Measurements from ENCODE around the gene C19orf44.
"Not testable (repeated sequence)": the region's sequence is repeated elsewhere in the genome, so short reads cannot be mapped to it uniquely, and the experiment has no call there.

C19orf44 gene

DNA sequence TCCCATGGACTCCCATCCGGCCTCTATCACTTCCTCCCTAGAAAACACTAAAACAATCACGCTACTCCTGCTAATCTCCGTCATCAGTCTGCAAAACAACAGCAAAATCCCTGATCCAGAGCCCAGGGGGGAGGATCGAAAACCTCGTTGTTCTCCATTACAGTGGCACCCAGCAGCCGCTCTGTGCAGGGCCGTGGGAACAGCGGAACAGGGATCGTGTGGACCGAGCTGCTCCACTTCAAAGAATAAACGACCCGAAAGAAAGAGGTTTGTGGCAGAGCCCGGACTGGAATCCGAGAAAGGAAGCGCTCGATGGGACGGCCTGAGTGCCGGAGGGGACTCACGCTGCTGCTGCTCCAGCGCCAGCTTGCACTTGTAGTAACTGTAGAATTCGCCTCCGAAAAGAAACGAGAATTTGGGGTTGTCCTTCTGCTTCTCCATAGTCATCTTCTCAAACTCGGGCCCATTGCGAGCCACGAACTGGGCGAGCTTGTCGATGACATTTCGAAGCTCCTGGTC lies 45.4 kb downstream of the C19orf44 start:
- no peak for DNase-seq

DNA sequence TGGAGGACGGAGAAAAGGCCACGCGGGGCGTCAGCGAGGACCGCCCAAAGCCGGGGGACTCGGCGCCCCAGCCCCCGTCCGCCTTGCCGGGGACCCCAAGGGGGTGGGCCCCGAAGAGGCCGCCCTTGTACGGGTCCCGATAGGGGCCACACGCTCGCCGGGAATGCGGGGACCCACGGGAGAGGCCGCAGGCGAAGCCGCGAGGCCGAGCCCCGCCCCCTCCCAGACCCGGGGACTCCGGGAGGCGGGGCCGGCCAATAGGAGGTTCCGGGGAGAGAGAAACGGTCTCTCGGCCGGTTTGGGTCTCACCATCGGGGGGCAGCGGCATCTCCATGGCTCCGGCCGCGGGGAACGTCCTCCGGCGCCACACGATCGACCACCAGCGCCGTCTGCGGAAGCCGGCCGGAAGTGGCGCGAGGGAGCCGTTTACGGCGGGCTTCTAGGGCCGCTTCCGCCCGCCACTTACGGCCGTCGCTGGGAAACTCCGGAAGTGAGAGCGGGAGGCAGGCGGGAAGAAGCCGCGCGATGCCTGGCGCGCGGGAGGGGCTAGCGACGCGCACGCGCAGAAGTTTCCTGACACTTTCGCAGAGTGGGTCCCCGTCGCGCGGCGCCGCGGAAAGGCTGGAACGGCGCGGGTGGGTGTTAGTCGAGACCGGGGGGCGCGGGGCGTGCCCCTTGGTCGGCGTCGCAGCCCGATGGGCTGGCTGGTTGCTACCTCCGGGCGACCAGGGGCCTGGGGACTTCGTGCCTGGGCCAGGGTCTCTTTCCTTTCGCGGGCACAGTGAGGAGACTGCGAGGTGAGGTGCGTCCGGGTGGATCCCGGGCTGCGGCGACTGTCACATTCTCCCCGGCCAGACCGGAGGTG lies 46.1 kb downstream of the C19orf44 start, which contains the start of gene CHERP:
Gene CHERP, minus strand, starts transcription at position 393 of the 865 bp plus-strand sequence. Its CDS starts 59 bp downstream, at position 334.
- peak; percentile 96 for DNase-seq

DNA sequence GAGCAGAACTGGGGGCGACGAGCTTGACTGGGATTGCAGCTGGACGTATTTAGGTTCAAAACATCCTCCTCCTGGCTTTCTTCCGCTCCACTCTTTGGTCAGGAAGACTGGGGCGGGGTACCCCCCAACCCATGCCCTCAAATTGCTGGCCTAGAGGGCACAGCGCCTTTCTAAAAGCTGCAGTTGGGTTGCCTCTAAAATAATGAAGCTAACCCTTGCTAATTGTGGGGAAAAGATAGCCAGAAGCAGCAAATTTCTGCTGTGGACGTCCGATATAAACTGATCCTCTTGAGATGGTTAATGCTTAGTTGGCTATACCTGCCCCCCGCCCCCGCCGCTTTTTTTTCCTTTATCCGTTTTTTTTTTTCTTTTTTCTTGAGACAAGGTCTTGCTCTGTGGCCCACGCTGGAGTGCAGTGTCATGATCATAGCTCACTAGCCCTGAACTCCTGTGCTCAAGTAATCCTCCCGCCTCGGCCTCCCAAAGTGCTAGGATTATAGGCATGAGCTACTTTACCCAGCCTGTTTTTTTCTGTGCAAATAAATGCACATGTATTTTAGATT lies 46.8 kb downstream of the C19orf44 start:
- no peak for DNase-seq

DNA sequence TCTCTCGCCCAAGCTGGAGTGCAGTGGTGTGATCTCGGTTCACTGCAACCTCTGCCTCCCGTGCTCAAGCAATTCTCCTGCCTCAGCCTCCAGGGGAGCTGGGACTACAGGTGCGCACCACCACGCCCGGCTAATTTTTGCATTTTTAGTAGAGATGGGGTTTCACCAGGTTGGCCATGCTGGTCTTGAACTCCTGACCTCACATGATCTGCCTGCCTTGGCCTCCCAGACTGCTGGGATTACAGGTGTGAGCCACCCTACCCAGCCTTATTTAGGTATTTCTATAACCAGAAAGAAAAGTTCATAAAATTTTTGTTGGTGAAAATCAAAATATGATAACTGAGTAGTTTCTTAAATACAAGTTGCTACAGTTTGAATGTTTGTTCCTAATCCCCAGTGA lies 47.5 kb downstream of the C19orf44 start:
- not testable (repeated sequence) for DNase-seq

DNA sequence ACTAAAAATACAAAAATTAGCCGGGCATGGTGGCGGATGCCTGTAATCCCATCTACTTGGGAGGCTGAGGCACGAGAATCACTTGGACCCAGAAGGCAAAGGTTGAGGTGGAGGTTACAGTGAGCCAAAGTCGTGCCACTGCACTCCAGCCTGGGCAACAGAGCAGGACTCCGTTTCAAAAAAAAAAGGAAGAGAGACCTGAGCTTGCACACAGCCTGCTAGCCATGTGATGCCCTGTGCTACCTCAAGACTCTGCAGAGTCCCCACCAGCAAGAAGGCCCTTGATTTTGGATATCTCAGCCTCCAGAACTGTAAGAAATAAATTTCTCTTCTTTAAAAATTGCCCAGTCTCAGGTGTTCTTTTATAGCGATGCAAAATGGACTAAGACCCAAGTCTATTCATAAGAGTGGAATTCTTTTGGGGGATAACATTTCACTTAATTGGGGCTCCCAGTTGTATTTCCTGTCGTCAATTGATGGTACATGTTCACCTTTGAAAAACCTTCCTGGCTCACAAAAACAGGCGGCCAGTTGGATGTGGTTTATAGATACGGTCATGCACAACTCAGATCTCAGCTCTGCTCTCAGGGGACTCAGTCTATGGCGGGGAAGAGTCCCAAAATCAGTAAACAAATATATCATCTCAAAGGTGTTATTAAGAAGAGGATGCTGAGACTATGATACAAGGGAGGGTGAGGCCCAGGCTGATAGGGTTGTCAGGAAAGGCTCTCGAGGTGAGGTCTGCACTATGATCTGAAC lies 48.5 kb downstream of the C19orf44 start:
- DNase-seq: no peak

DNA sequence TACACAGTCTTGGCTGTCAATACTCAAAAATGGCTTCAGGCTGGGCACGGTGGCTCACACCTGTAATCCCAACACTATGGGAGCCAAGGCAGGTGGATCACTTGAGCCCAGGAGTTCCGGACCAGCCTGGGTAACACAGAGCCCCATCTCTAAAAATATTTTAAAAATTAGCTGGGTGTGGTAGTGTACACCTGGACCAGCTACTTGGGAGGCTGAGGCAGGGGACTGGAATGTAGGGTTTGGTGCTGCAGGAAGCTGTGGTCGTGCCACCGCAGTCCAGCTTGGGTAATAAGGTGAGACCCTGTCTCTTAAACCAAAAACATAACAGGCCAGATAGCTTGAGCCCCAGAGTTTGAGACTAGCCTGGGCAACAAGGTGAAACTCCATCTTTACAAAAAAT lies 52.8 kb downstream of the C19orf44 start:
- DNase-seq: no peak

DNA sequence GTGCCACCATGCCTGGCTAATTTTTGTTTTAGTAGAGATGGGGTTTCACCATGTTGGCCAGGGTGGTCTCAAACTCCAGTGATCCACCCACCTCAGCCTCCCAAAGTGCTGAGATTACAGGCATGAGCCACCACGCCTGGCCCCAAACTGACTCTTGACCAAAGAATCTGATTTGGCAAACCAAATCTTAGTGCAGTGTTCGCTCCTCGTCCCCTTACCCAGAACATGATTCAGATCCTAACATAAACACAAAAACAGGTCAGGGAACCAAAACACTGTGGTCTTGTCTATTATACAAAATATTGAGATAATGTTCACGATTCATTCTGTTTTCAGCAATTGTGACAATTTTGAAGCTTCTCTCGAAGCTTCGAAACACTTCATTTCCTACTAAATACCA lies 55.7 kb downstream of the C19orf44 start:
- not testable (repeated sequence) for DNase-seq

DNA sequence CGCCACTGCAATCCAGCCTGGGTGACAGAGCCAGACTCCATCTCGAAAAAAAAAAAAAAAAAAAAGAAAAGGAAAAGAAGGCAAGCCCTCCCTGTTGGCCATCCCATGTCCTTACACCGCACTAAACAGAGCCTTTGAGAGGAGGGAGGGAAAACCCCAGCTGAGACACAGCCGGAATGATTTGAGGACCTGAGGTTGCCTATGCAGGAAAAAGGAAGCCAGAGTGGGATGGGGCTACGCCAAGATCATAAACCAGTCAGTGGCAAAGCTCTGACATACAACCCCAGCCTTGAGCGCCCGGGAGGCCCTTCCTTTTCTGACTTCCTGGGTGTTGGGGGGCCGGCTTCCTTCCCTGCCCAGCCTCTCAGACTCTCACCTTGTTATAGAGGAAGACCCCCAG lies 58.6 kb downstream of the C19orf44 start:
- DNase-seq: no peak

DNA sequence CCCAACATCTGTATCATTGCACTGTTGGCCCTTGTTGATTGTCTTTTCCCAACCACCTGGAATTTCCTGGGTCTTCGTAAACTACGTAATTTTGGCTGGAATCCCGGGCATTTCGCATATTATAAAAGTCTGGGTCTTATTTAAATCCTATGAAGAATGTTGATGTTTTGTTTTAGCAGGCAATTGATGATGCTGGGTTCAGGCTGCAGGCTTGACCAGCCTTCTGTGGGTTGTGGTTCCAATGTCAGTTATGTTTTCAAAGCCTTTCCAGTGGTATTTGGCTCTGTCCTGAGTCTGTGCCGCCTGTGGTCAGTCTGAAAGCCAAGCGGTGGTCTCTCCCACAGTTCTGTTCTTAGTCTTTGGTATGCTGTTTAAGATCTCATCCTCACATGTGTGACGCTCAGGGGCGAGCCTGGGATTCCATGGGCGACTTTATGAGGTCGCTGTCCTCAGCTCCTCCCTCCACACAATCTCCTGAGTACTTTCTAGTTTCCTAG lies 63.6 kb downstream of the C19orf44 start:
- DNase-seq: no peak

DNA sequence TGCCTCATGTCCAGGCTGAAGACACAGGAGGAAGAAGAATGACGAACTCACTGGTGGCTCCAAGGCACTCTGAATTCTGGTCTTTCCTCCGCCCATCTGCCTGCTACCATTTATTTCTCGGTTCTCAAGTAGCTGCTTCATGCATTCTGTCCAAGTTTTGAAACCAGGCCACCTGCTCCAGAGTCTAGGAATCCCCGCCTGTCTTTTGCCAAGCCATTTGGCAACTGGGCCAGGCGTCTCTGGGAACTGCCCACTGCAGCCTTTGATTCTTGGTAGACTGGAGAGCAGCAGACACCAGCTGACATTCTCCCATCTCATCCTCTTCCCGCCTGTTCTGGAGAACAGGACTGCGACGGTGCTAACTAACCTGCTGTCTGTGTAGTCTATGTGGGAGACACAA lies 65.2 kb downstream of the C19orf44 start:
- DNase-seq: no peak

DNA sequence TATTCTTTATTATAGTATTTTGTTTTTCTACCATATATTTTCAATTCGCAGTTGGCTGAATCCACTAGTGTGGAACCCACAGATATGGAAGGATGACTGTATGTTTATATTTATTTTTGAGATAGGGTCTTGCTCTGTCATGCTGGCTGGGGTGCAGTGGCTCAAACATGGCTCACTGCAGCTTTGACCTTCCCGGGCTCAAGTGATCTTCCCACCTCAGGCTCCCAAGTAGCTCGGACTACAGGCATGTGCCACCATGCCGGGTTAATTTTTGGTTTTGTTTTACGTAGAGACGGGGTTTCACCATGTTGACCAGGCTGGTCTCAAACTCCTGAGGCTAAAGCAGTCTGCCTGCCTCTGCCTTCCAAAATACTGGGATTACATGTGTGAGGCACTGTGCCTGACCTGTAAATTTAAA lies 66.4 kb downstream of the C19orf44 start:
- DNase-seq: no peak

DNA sequence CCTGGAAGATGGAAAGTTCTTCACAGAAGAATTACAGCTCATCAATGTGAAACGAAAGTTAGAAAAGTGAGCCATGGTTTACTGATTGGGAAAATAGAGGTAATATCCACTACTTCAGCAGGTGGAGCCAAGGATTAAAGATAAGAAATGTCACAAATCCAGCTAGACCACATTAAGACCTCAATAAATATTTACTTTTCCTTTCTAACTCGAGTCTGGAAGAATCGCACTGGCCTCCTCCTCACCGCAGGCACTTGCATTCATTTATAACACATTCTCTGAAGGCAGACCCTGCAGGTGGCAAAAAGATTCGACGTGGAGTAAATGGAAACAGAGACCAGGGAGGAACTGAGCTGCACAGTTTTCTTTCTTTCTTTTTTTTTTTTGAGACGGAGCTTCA lies 68.6 kb downstream of the C19orf44 start:
- no peak for DNase-seq

DNA sequence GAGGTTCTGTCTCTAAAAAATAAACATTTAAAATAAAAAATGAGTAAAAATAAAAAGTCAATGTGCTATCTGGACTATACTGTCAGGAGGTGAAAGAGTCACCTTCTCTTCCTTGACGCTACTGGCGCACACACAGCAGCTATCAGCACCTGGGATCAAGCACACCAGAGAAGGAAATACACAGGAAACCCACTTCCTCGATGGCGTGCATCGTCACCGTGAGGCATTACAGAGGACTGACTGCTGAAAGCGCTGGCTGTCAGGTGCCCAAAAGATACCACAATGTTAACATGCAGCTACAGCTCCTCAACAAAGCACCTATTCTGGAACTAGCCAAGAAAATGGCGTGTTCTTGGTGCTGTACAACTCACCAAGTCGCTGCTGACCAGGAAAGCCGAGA lies 70.0 kb downstream of the C19orf44 start:
- DNase-seq: peak; percentile 84

DNA sequence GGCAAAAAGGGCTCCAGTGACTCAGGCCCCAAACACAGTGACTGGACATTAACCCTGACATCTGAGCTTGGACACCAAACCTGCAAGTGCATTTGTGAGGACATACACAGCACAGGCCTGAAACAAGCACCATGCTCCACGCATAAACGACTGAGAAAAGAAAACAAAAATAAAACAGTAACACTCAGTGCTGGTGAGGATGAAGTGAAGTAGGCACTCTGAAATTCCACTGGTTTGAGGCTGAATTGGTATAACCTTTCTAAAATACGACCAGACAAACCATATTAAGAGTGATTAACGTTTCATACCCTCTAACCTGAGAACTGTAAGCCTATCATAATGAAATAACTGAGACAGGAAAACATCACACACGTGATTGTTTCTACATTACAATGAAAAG lies 70.5 kb downstream of the C19orf44 start:
- DNase-seq: no peak

DNA sequence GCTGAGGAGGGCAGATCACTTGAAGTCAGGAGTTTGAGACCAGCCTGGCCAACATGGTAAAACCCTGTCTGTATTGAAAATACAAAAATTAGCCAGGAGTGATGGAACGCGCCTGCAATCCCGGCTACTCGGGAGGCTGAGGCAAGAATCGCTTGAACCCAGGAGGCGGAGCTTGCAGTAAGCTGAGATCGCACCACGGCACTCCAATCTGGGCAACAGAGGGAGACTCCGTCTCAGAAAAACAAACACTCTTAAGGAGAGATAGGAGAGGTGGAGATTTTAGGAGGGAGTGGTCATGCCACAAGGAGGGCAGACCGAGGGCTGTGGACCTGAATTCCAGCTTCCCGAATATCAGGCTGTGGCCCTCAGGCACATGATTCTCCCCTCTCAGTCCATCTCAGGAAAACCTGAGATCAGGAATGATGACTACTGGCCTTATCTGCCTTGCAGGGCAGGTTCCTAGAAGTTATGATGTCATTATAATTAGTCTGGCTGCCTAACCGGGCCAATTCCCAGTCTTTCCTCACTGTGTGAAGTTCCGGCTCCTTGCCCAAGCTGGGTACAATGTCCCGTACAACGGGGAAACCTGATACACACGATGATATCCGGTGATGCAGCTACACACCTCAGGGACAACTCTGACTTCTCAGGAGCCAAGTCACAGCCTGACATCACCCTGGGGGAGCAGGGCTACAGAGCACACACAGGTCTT lies 73.6 kb downstream of the C19orf44 start:
- DNase-seq: no peak
